Trophoblast cell (in vitro differentiated cells and primary cell): ENCODE data around the gene BTBD10.
"Not testable (repeated sequence)": the region's sequence is repeated elsewhere in the genome, so short reads cannot be mapped to it uniquely, and the experiment has no call there.

Source experiments
- DNase-seq, 2 donors: peaks; one replicate each; pipeline ENCODE4 v3.0.0-alpha.2; 2016
- H2AFZ ChIP-seq: 2 replicates; pipeline ENCODE4 v1.6.1; 2013; ENCODE audit warnings: low read length, moderate library complexity, mild to moderate bottlenecking; ENCODE audit not compliant: insufficient read depth, poor library complexity
- H2AK5ac ChIP-seq: 2 replicates; pipeline ENCODE4 v1.6.1; 2013; ENCODE audit warnings: mild to moderate bottlenecking, low read length
- H2BK120ac ChIP-seq: 2 replicates; pipeline ENCODE4 v1.6.1; 2013; ENCODE audit warnings: low read length, mild to moderate bottlenecking, moderate library complexity; ENCODE audit not compliant: insufficient read depth, poor library complexity
- H2BK12ac ChIP-seq: 2 replicates; pipeline ENCODE4 v1.6.1; 2013; ENCODE audit warnings: mild to moderate bottlenecking, low read length, moderate library complexity
- H2BK5ac ChIP-seq: 2 replicates; pipeline ENCODE4 v1.6.1; 2013; ENCODE audit warnings: low read length, low read depth, moderate library complexity, mild to moderate bottlenecking; ENCODE audit not compliant: poor library complexity
- H3K14ac ChIP-seq: 2 replicates; pipeline ENCODE4 v1.6.1; 2013; ENCODE audit warnings: mild to moderate bottlenecking, low read length
- H3K18ac ChIP-seq: 2 replicates; pipeline ENCODE4 v1.6.1; 2013; ENCODE audit warnings: mild to moderate bottlenecking, low read length
- H3K23ac ChIP-seq: 2 replicates; pipeline ENCODE4 v1.6.1; 2013; ENCODE audit warnings: low read length
- H3K27ac ChIP-seq: 2 replicates; pipeline ENCODE4 v1.5.1; 2013; ENCODE audit warnings: low read depth, mild to moderate bottlenecking, inconsistent platforms, low read length, moderate library complexity
- H3K27me3 ChIP-seq: 2 replicates; pipeline ENCODE4 v1.6.1; 2013; ENCODE audit warnings: inconsistent platforms, mild to moderate bottlenecking, low read length, moderate library complexity; ENCODE audit not compliant: insufficient read depth
- H3K36me3 ChIP-seq, 2 experiments: 1 replicate in 1 of 2; 2 replicates in 1 of 2; pipeline ENCODE4 v1.6.1; 2013; ENCODE audit warnings: low read length in 2 of 2, mild to moderate bottlenecking in 2 of 2, moderate library complexity in 1 of 2; ENCODE audit not compliant: insufficient read depth in 2 of 2, control insufficient read depth in 1 of 2
- H3K4ac ChIP-seq: 2 replicates; pipeline ENCODE4 v1.6.1; 2013; ENCODE audit warnings: low read depth, mild to moderate bottlenecking, low read length, moderate library complexity
- H3K4me1 ChIP-seq, 2 experiments: 1 replicate in 1 of 2; 2 replicates in 1 of 2; pipeline ENCODE4 v1.6.1; 2013; ENCODE audit warnings: low read length in 2 of 2, mild to moderate bottlenecking in 2 of 2, moderate library complexity in 1 of 2; ENCODE audit not compliant: insufficient read depth in 2 of 2, control insufficient read depth in 1 of 2
- H3K4me2 ChIP-seq: 2 replicates; pipeline ENCODE4 v1.6.1; 2013; ENCODE audit warnings: inconsistent platforms, mild to moderate bottlenecking, low read length, moderate library complexity
- H3K4me3 ChIP-seq: 2 replicates; pipeline ENCODE4 v1.5.1; 2013; ENCODE audit warnings: mild to moderate bottlenecking, low read depth, low read length, inconsistent platforms
- H3K79me1 ChIP-seq: one replicate; pipeline ENCODE4 v1.6.1; 2013; ENCODE audit warnings: low read length
- H3K79me2 ChIP-seq: 2 replicates; pipeline ENCODE4 v1.6.1; 2013; ENCODE audit warnings: low read length, mild to moderate bottlenecking; ENCODE audit not compliant: control insufficient read depth, insufficient read depth, poor library complexity
- H3K9ac ChIP-seq: 2 replicates; pipeline ENCODE4 v1.6.1; 2013; ENCODE audit warnings: mild to moderate bottlenecking, low read length
- H3K9me3 ChIP-seq: 2 replicates; pipeline ENCODE4 v1.6.1; 2013; ENCODE audit warnings: low read depth, mild to moderate bottlenecking, control low read depth, inconsistent platforms, low read length; ENCODE audit not compliant: insufficient read depth
- H4K12ac ChIP-seq: 2 replicates; pipeline ENCODE4 v1.6.1; 2013; ENCODE audit warnings: low read depth, mild to moderate bottlenecking, low read length, moderate library complexity
- H4K8ac ChIP-seq: 2 replicates; pipeline ENCODE4 v1.6.1; 2013; ENCODE audit warnings: low read depth, mild to moderate bottlenecking, low read length, moderate library complexity
- H4K91ac ChIP-seq: one replicate; pipeline ENCODE4 v1.6.1; 2013; ENCODE audit warnings: low read depth, mild to moderate bottlenecking, low read length, moderate library complexity
- WGBS: extraction: QIAGEN DNeasy Blood & Tissue Kit; methylation state at CpG from one replicate; pipeline ENCODE4 v1.1.7; 2013; ENCODE audit warnings: missing lambda C conversion rate; ENCODE audit not compliant: insufficient read length, insufficient coverage; ENCODE audit errors: extremely low coverage; 5-methylcytosine and 5-hydroxymethylcytosine counted together

The BTBD10 gene

DNA sequence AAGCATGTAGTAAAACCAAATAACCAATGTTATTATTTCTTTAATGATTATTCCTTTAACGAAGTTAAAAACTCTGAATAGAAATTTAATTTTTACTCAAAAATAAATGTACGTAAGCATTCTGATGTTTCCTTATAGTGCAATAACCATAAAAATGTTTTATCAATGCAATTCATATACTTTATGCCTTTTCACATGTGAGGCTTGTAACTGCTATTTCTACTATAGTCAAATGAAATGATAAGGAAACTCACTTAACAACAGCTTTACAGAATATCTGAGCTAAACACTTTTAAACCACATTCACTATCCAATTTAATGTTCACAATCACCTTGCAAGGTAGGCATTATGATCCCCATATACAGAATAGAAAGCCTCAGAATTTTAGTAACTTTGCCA, 17.4 kb downstream of the BTBD10 start:
- Histone ChIP-seq H4K8ac (no peak overlapping the region), H2AFZ (no peak overlapping the region), H3K27me3 (no peaks in the 10 kb centered on the region), H2BK120ac (no peak overlapping the region), H3K4me2 (no peak overlapping the region), H2BK5ac (no peak overlapping the region), H3K79me1 (no peaks in the 10 kb centered on the region), H4K91ac (no peak overlapping the region), H3K4me1 (no peaks in the 10 kb centered on the region), H3K23ac (no peak overlapping the region), H3K9me3 (no peaks in the 10 kb centered on the region), H3K4ac (no peak overlapping the region), H3K79me2 (no peaks in the 10 kb centered on the region), H4K12ac (no peak overlapping the region), H3K27ac (no peak overlapping the region), H3K18ac (no peak overlapping the region), H3K36me3 (no peaks in the 10 kb centered on the region), H3K9ac (no peak overlapping the region), H3K14ac (no peak overlapping the region), H2AK5ac (no peak overlapping the region), H3K4me3 (no peak overlapping the region), H2BK12ac (no peak overlapping the region)
- DNase-seq, result no peak
- no CpG with 5 or more reads among the region's 2 CpGs for WGBS

DNA sequence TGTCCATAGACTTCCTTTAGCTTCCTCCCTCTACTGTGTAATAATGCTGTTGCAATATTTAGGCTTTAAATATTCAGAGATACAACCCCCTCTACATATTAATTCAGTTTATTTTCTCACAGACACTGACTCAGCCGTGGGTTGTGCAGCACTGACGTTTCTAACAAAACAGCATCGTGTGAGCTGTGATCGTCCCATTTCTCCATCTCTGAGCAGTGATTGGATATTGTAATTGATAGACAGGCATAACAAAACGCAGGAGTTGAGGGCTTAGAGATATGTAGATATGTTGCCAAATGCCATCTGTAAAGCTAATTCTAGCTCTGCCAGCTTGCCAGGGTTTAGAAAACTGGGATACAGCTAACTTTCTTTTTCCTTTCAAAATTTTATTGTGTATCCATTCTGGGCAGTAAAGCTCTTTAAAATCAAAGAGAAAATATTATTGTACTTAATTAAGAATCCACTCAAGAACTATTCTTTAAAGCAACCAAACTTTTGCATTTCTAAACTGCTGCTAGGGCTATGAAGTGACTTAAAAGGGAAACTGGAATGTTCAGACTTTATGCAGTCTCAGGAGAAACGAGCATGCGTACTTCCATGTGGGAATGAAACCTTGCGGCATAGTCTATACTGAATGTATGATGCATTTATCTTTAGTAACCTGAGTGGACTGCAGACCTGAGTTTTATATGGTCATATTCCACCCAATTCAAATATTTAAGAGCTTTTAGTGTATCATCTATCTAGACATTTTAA, 22.7 kb downstream of the BTBD10 start:
- Histone ChIP-seq H3K9ac (no peak overlapping the region), H3K18ac (no peak overlapping the region), H2BK12ac (no peak overlapping the region), H3K4me2 (no peak overlapping the region), H3K23ac (no peak overlapping the region), H3K27me3 (no peaks in the 10 kb centered on the region), H3K79me2 (no peaks in the 10 kb centered on the region), H3K4me1 (no peaks in the 10 kb centered on the region), H4K12ac (no peak overlapping the region), H3K4ac (no peak overlapping the region), H3K27ac (no peak overlapping the region), H4K8ac (no peak overlapping the region), H3K4me3 (no peak overlapping the region), H3K36me3 (no peaks in the 10 kb centered on the region), H2BK120ac (no peak overlapping the region), H2AK5ac (no peak overlapping the region), H2AFZ (no peak overlapping the region), H3K9me3 (no peaks in the 10 kb centered on the region), H4K91ac (no peak overlapping the region), H2BK5ac (no peak overlapping the region), H3K14ac (no peak overlapping the region), H3K79me1 (no peaks in the 10 kb centered on the region)
- DNase-seq, result peak; percentile 14 to 44
- no CpG with 5 or more reads among the region's 8 CpGs for WGBS

DNA sequence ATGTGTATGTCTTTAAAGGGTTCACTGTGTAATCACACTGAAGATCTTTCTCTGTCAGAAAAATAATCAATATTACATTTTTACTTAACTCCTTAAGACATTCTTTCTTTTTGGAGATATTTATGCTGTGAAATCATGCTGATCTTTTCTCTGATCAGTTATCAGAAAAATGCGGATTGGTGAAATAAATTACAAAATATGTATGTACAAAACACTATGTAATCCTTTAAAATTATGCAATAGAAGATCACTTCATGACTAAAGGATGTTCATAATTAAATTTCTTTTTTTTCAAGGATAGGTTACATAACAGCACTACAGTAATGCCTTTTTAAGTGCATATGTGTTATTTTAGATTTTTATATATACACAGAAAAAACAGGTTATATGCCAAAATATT, 24.7 kb downstream of the BTBD10 start:
- no peak overlapping the region for H3K4me3 ChIP-seq

DNA sequence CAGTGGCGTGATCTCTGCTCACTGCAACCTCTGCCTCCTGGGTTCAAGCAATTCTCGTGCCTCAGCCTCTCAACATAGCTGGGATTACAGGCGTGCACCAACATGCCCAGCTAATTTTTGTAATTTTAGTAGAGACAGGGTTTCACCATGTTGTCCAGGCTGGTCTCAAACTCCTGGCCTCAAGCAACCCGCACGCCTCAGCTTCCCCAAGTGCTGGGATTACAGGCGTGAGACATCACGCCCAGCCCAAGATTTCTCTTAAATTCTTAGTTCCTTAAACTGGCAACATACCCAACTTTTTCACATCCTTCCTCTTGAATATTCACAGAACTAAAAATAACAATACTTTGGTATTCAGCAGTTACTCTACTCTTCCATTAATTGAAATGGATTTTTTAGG, 26.2 kb downstream of the BTBD10 start:
- H3K36me3 ChIP-seq, H4K12ac ChIP-seq, H2BK12ac ChIP-seq, H2BK120ac ChIP-seq, H3K27ac ChIP-seq, H3K14ac ChIP-seq, H3K9ac ChIP-seq, H3K4me1 ChIP-seq, H3K4ac ChIP-seq, H3K79me1 ChIP-seq, H3K23ac ChIP-seq, H2AFZ ChIP-seq, H2AK5ac ChIP-seq, H3K4me2 ChIP-seq, H3K9me3 ChIP-seq, H2BK5ac ChIP-seq, H4K91ac ChIP-seq, H3K79me2 ChIP-seq, H4K8ac ChIP-seq, H3K4me3 ChIP-seq, H3K18ac ChIP-seq, H3K27me3 ChIP-seq: not testable (repeated sequence)
- peak; percentile 61 to 68 for DNase-seq
- no CpG with 5 or more reads among the region's 7 CpGs for WGBS

More for the DNA sequence above, 24.7 kb downstream of the BTBD10 start:
- no peak overlapping the region for H3K9ac ChIP-seq
- H3K18ac ChIP-seq, result no peak overlapping the region
- no peaks in the 10 kb centered on the region for H3K79me2 ChIP-seq
- no CpG with 5 or more reads among the region's 1 CpG for WGBS
- H2BK12ac ChIP-seq, result no peak overlapping the region
- H4K91ac ChIP-seq, result no peak overlapping the region
- H3K36me3 ChIP-seq, result no peaks in the 10 kb centered on the region
- H3K23ac ChIP-seq, result no peak overlapping the region
- no peaks in the 10 kb centered on the region for H3K79me1 ChIP-seq
- no peak overlapping the region for H4K8ac ChIP-seq
- H3K4me1 ChIP-seq, result no peaks in the 10 kb centered on the region
- no peak overlapping the region for H3K4ac ChIP-seq
- H3K14ac ChIP-seq, result no peak overlapping the region
- H3K27me3 ChIP-seq, result no peaks in the 10 kb centered on the region
- DNase-seq, result peak; percentile 4 to 80
- no peak overlapping the region for H2BK5ac ChIP-seq
- H3K4me2 ChIP-seq, result no peak overlapping the region
- H3K27ac ChIP-seq, result no peak overlapping the region
- no peak overlapping the region for H2AK5ac ChIP-seq
- no peak overlapping the region for H2BK120ac ChIP-seq
- H3K9me3 ChIP-seq, result no peaks in the 10 kb centered on the region
- H4K12ac ChIP-seq, result no peak overlapping the region
- H2AFZ ChIP-seq, result no peak overlapping the region
